B cell (primary cell): ENCODE data around the gene NOTCH3.

Experiments
- EZH2 ChIP-seq: IDR thresholded peaks from 2 replicates; pipeline ENCODE4 v1.6.1; 2012; ENCODE audit warnings: borderline replicate concordance, low read depth, mild to moderate bottlenecking, moderate library complexity, low read length; ENCODE audit not compliant: insufficient read depth, poor library complexity, severe bottlenecking
- TF ChIP-seq, protein P1 (sequence below): fragments of 200-600 bp; IDR thresholded peaks from one replicate; pipeline ENCODE4 v1.8.0; 2022; ENCODE audit warnings: antibody characterized with exemption, mild to moderate bottlenecking

DNA sequence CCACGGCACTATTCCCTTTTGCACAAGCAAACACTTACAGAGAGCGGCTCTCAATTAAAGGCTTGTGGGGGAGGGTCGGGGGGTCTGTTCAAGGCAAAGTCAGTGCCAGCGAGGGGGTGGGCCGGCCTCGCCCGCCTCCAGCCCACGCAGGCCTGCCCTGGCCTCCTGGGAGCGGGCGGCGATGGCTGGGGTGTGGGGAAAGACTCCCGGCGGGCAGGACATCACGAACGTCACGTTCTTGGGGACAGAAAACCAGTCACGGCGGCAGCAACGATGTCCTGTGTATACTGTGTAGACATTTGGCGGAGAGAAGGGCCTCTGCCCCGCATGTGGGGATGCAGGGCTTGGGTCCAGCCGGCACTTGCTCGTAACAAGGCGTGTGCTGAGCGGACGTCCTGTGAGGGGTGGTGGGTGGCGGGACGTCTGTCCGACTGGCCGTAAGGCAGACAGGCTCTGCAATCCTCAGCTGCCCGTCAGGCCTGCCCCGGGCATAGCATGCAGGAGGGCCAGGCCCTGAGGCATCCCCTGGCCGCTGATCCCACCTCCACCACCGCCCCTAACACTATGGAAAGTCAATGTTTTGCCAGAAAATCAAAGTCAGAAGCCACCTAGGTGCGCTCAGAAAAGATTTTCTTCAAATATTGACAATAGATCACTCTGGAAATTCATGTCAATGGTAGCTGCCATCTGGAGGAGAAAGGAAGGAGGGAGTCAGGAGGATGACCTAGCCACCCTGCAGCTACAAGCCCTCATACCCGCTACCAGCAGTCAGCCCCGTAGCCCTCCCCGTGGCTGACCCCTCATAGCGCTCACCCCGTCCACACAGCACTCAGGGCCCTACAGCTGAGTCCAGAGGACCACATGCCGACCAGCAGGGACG lies 37.2 kb upstream of the NOTCH3 start:
- TF ChIP-seq, protein P1, sequence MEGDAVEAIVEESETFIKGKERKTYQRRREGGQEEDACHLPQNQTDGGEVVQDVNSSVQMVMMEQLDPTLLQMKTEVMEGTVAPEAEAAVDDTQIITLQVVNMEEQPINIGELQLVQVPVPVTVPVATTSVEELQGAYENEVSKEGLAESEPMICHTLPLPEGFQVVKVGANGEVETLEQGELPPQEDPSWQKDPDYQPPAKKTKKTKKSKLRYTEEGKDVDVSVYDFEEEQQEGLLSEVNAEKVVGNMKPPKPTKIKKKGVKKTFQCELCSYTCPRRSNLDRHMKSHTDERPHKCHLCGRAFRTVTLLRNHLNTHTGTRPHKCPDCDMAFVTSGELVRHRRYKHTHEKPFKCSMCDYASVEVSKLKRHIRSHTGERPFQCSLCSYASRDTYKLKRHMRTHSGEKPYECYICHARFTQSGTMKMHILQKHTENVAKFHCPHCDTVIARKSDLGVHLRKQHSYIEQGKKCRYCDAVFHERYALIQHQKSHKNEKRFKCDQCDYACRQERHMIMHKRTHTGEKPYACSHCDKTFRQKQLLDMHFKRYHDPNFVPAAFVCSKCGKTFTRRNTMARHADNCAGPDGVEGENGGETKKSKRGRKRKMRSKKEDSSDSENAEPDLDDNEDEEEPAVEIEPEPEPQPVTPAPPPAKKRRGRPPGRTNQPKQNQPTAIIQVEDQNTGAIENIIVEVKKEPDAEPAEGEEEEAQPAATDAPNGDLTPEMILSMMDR = no peak
- no peak for TF ChIP-seq EZH2
